Smooth muscle cell of trachea (primary cell): ENCODE measurements around the gene CA7. TPM values are rescaled to one million over a fixed set of nuclear protein-coding genes. Genes with fewer than 3 reads are reported as not detected.

Experiments used
- total RNA-seq: library from RNA; depleted of rRNA; stranded (reverse); fragments of >200 nt; gene quantifications from 2 replicates; pipeline ENCODE4 v1.2.1, GENCODE V29; 2014

Gene CA7
- total RNA-seq = not detected in 2 replicates

GRCh38 chr16:66844342-66845079, at the start of gene CA7:
CA7 (plus strand) TSS chr16:66844414; CDS start chr16:66844488, 74 bp downstream.

GRCh38 chr16:66801320-66802105, 42.7 kb upstream of the CA7 start, which contains the start of gene TERB1:
TERB1 (minus strand) TSS chr16:66801584; CDS start chr16:66796798, 4,786 bp downstream.

GRCh38 chr16:66830422-66831404, 13.5 kb upstream of the CA7 start, which contains the start of gene NAE1:
NAE1 (minus strand) TSS chr16:66830976; CDS start chr16:66830899, 77 bp downstream.

GRCh38 chr16:66880288-66881013, 36.2 kb downstream of the CA7 start, which contains the start of gene PDP2:
PDP2 (plus strand) TSS chr16:66880515; CDS start chr16:66884285, 3,770 bp downstream.

Other genes with a start within 250 kb of the CA7 start
- 7.1 and 12.2 TPM in 2 replicates for gene CMTM3, start 239.7 kb upstream of the CA7 start, total RNA-seq
- gene CMTM4, start 147.7 kb upstream of the CA7 start, total RNA-seq = 7.7 and 8.9 TPM in 2 replicates
- gene DYNC1LI2, start 92.8 kb upstream of the CA7 start, total RNA-seq = 179 and 194 TPM in 2 replicates
- not detected in 2 replicates for gene TERB1, start 42.8 kb upstream of the CA7 start, total RNA-seq
- 53.1 and 78.5 TPM in 2 replicates for gene NAE1, start 13.4 kb upstream of the CA7 start, total RNA-seq
- gene PDP2, start 36.1 kb downstream of the CA7 start, total RNA-seq = 6.1 and 14.5 TPM in 2 replicates
- under 0.01 and 0.17 TPM in 2 replicates for gene CDH16, start 74.5 kb downstream of the CA7 start, total RNA-seq
- gene RRAD, start 81.1 kb downstream of the CA7 start, total RNA-seq = 1.7 and 26.5 TPM in 2 replicates
- 127 and 153 TPM in 2 replicates for gene CIAO2B, start 90.0 kb downstream of the CA7 start, total RNA-seq
- gene CES2, start 91.1 kb downstream of the CA7 start, total RNA-seq = 26.3 and 56.6 TPM in 2 replicates
- gene CES3, start 116.9 kb downstream of the CA7 start, total RNA-seq = 0.66 and 1.9 TPM in 2 replicates
- gene CES4A, start 144.2 kb downstream of the CA7 start, total RNA-seq = 1.6 and 6.5 TPM in 2 replicates
- 53.4 and 89.9 TPM in 2 replicates for gene CBFB, start 184.7 kb downstream of the CA7 start, total RNA-seq